Raji (cell line): ENCODE data around the gene FBN1.

Experiments
- POLR2A ChIP-seq: IDR thresholded peaks from 2 replicates; pipeline ENCODE4 v1.6.1; 2011; ENCODE audit warnings: low read depth, low read length, control low read depth; ENCODE audit not compliant: insufficient read depth

Gene FBN1

DNA sequence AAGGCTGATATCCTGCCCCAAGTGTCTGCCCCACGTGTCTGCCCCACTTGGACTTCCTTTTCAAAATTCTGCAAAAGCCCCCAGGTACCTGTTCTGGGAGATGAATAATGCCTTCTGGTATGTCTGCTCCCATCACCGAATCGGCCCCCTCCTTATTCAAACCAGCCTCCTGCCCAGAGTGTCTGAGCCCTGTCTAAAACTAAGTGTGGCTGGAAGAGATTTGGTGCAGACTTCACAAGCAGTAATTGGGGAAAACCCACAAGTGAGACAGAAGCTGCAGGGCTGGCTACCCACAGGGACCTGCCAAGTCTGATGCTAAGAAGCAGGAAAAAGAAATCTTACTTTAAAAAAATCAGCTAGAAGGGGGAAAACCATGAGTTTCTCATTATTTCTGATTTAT, 229.2 kb downstream of the FBN1 start:
- TF ChIP-seq POLR2A = no peak

DNA sequence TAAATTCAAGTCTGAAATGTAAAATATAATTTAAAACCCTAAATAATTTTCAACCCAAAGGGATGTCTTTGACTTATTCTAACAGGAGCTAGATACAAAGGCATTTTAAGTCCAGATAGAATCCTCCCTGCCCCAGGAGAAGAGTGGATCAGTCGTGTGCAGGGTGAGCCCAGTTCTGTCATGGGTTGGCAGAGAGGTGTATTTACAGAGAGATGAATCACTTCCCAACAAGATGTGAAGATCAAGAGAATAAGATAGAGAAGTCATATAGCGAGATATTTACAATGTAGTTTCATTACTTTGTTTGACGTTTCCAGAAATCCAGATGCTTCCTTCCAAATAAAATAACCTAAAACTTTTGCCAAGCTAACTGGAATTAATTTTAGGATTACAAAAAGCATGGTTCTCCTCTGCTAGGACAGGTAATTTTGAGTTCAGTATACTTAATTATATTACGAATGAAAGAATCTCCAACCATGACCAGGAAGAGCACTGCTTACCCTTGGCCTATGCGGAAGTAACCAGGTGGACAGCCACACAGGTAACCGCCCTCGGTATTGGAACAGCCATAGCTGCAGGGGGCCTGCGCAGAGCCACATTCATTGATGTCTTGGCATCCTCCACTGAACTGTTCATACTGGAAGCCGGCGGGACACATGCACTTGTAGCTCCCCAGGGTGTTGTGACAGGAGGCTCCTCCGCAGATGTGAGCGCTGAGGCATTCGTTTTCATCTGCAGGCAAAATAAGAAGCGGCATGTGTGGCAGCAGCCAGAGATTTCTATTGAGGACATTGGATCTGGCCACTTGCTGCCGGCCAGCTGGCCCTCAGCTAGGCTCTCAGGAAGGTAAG, 230.2 kb downstream of the FBN1 start:
- no peak for TF ChIP-seq POLR2A

DNA sequence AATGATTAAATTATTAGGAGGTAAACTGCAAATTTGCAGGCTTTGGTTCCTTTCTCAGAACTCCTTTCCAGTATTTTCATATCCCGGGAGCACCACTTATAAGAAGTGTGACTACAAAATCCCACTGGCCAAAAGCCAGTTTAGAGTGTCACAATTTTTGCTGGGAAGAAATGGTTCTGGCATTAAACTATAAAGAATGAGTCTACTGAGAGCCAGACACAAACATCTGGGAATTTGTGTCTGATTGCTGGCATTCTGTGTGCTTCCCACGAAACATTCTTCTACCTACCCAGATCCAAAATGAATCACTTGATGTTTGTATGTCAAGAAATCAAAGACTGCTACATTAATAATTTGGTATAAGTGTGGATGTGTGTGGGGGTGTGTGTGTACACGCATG, 231.5 kb downstream of the FBN1 start:
- TF ChIP-seq POLR2A = no peak

DNA sequence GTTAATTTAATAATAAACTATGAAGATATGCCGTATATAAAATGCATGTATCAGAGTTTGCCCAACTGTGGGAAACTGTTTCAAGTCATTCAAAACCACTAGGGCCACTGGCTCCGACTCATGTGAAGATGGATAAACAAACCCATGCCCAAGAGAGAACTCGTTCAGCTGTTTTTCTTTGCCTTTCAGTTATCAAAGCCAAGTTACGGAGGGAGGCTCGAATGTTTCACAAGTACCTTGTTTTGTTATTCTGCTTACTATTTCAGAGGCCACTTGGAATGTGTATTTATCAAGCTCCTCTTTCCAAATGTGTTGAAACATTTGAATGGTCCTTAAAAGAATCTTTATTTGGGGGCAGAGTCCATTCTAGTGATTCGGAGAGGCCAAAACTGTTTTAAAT, 232.2 kb downstream of the FBN1 start:
- no peak for TF ChIP-seq POLR2A

DNA sequence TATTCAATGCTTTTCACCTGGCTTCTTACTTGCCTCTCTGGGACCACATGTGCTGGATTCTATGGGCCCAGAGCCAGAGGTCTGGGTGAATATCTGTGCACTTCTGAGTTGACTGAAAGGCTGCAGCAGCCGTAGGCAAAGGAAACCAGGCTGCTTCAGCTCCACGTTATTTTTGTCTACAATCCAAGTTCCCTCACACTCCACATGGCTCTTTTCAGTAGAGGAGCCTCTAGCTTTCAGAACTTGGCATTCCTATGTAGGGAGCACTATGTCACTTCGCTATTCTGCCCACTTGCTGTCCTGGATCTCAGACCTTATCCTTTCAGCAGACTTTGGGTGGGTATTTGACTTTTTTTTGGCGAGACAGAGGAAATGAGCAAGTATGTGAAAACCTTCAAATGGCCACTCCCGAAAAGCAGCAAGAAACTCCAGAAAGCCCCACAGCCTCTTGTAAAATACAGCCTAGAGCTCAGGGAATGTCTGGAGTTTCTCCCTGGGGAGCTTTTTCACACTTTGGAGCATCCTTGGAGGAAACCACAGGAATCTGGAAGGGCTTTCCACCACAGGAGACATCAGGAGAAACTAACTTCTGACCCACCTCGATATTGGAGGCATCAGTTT, 233.4 kb downstream of the FBN1 start:
- TF ChIP-seq POLR2A = no peak

DNA sequence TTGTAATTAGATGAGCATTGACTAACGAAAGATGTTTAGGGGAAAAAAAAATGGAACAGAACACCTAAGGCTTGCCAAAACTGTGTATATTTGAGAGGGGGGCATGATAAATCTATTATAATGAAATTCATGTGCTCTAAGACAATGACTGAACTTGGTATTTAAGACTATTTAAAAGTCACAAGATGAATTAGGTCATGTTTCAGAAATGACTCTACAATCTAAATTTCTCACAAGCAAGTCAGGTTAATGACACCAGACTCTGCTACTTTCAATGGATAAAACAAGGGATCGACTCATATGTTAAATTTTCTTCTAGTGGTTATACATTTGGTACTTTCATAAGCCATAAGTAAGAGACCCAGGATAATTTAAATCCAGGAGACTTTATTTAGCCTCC, 235.9 kb downstream of the FBN1 start:
- TF ChIP-seq POLR2A = no peak

DNA sequence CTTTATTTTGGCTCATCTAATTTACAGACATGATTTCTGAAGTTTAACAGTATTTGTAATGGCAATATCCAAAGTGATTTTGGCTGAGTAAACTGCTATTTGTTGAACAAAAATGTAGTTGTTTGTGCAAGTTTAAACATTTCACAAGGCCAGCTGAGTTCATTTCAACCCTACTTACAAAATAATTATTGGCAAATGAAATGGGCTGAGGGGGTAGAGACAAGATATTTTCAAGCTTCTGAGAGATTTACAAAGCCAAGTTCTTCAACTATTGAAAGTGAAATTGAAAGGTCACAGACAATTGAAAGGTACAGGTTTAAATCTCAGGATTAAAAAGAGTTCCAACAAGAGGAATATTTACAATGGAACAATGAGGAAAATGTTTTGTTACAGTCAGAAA, 237.2 kb downstream of the FBN1 start:
- no peak for TF ChIP-seq POLR2A

DNA sequence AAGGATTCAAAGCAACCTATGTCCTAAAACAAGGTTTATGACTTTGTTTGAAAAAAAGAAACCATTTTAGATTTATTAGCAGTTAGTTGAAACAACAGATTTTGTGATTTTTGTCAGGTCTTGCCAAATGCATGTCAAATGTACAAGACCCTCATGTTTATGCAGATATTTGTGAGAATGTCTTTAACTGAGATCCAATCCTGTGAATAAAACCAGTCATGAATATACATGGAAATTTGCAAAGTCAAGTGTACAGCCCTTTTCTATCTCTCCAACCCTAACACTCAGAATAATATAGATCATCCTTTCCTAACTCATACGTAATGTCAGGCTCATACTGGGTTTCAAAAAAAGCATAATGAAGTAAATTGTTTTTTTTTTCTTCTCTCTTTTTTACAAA, 237.9 kb downstream of the FBN1 start:
- TF ChIP-seq POLR2A = no peak

DNA sequence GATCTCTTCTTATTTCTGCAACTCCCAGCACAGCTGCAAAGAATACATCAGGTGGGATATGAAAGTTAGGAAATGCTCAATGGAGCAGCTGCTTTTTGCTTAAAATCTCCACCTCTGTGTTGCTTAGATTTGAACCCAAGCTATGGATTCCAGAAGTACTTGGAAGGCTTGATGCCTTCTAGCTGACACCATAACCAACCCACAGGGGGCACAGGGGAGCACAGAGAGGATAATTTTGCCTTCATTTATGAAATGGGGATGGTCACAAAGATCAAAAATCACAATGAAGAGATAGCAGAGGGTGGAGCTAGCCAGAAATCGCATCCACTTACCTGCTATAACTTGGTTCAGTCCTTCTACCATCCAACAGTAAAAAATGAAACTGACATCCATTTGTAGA, 238.6 kb downstream of the FBN1 start:
- no peak for TF ChIP-seq POLR2A

DNA sequence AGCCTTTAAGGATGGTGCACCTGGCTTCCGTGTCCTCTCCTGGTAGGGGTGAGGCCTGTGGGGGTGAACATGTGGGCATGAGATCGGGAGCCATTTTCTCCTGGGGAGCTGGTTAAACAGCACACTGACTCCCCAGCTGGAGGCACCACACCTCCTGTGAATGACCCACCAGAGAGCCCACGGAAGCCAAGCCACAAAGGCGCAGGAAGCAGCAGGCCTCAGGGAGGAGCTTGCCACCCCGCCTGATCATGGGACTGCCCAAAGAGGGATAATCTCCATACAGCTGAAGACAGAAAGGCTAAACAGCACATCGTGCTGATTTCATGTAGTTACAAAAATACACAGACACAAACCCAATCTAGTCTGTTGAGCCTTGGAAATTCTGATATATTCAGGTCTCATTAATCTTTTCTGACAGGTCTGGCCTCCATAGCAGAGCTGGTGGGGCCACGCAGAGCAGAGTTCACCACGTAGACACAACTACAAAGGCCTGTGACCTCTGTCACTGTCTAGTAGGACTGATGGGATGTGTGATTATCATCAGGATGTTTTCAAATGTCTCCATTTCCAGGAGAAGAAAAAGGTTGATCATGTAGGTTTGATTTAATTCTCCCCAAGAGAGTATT, 239.1 kb downstream of the FBN1 start:
- no peak for TF ChIP-seq POLR2A

DNA sequence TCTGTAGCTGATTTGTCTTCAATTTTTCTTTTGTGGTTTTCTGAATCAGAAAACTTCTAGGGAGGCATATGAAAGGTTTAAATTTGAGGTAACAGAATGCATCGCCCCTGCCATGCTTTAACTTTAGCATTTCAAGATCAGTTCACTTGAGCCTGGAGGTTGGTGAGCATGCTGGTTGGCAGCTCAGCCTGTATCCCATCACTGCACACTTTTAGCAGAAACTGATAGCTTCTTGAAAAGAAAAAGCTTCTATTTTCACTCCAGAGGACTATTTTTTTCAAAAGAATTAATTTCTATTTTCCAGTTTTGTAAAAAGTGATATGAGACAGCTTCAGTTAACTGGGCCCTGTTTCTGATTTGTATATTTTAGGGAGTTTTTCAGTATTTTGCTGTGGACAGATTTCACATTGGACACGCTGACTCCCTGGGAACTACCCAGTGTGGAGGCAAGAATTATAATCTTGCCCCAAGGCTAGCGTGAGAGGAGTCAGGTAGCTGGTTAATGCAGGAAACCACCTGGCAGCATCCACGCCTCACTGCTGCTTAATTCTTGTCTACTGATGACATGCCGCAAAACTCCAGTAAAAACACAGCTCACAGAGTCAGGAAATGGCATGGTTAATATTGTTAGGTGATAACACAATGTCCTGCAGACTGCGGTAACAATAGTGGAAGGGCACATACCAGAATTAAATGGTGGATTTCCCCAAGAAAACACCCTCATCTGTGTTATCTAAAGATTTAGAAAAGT, 242.9 kb downstream of the FBN1 start:
- TF ChIP-seq POLR2A = no peak

DNA sequence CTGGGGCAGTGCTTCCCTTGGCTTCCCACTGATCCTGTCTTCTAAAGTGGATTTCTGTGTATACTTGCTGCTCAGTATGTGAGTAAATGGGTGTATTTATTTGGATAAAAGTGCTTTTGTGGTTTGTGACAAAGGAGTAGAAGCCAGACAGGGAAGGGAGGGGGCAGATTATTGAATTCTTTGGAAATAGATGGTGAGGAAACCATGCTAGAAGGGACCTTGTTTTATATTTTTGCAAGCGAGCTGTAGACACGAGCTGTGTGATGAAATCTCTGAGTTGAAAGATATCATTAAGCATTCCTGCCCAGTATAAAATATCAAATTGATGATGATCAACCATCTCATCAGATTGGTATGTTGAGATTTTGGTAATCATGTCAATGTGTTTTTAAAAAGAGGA, 245.4 kb downstream of the FBN1 start:
- no peak for TF ChIP-seq POLR2A

DNA sequence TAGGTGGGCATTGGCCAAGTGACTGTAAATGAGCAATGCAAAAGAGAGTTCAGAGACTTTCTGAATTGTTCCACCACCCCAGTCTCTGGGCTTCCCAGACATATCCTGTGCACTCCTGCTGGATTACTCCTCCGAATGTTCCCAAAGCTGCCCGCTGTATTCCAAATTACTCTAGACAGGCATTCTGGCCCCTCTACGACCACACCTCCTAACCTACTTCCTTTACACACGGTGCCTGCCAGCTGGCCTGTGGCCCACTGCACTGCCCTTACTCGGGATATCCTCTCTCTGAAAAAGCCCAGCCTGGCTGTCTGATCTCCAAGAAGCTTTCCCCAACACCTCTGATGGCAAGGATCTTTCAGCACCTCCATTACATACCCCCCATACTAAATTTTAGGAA, 247.7 kb downstream of the FBN1 start:
- TF ChIP-seq POLR2A = no peak

DNA sequence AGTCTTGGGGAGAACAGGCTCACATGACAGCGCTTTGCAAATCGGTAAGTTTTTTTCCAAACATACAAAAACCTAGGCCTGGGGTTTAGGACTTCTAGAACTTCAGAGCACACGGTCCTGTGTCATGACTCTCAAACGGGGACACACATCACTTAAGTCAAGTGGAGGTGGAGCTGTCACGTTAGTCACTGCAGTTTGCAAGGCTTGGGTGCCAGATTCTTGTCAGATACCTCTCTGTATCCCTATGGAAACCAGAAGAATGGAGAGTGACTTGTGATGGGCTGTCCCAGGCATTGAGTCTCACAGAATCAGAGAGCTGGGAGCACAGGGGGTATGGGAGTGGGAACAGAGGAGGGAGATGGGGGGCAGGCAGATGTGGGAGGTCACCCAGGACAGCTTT, 249.5 kb downstream of the FBN1 start:
- no peak for TF ChIP-seq POLR2A

DNA sequence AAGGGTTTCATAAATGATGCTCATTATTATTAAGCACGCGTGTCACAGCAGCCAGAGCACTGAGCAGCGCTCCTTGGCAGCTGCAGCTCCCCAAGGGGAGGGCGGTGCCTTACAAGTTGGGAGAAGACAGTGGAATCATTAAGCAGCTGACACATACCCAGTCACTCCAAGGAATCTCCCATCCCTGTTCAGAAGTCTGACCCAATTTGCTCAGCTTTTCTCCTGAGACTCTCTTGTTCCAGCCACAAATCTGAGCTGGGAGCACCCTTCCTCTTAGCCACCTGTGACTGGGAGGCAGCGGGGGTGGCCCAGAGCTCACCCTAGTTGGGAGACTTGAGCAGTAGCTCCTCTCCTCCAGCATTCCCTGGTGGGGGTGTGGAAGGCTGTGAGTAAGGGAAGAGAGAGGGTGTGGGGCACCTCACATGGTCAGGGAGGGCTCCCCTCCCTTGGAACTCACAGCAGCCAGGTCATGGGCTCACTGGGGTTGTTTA, 249.9 kb downstream of the FBN1 start:
- no peak for TF ChIP-seq POLR2A
